Measurements from ENCODE around the gene GFAP. TPM values are rescaled to one million over a fixed set of nuclear protein-coding genes. Genes with fewer than 3 reads are reported as not detected.

GFAP gene
- polyA plus RNA-seq, 3 donors = 0.67 to 1.1 (median 0.89) TPM

DNA sequence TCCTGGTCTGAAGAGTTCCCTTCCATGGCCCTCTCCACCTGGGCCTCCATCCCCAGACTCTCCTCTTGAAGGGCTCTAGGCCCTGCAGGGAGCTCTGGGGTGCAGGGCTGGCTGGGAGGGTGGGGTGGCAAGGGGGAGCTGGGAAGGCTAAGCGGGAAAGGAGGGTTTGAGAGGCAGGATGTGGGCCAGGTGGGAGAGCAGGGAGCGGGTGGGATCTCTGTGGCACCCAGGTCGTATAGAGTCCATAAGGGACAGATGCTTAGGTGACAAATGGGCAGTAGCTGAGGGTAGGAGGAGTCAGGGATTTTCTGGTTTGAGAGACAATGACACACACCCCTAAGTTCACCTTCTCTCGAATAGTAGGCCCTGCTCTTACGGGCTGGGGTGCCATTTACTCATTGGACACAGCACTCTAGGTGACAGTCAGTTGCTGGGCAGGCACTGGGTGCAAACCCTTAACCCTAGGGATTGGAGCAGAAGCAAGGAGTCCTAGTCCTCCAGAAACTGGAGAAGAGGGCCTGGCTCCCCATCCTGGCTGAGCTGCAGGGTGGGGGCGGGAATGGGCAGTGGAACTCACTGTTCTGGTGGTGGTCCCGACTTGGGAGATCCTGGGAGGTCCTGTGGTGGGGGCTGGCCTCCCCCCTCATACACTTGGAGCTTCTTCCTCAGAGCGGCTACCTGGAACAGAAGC, 16.9 kb upstream of the GFAP start:
- no peak for DNase-seq (ENCODE audit: low read depth in 3 of 3, low spot score in 2 of 3)

GRCh38 chr17:44931376-44931775, 16.1 kb upstream of the GFAP start:
- no peak for DNase-seq (ENCODE audit: low read depth in 3 of 3, low spot score in 2 of 3)

GRCh38 chr17:44930667-44931066, 15.4 kb upstream of the GFAP start:
- DNase-seq (ENCODE audit: low read depth in 3 of 3, low spot score in 2 of 3) = no peak

GRCh38 chr17:44928950-44929720, 13.8 kb upstream of the GFAP start:
- no peak for DNase-seq (ENCODE audit: low read depth in 3 of 3, low spot score in 2 of 3)

DNA sequence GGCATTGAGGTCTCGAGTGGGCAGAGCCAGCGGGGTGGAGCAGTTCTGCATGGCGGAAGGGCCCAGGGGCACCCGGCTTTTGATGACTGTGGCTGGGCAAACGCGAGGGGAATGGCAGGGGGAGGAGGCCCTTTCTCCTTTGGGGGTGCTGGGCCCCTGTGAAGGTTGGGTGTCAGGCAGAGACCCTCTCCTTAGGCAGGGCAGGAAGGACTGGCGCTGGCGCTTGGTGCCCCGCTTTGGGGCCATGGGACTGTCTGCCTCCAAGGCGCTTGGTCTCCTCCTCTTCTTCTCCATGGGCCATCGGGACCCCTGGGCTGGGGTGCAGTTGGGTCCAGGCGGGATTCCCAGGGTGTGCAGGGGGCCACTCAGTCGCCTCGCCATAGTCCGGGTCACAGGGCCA, 12.8 kb upstream of the GFAP start:
- DNase-seq (ENCODE audit: low read depth in 3 of 3, low spot score in 2 of 3) = no peak

DNA sequence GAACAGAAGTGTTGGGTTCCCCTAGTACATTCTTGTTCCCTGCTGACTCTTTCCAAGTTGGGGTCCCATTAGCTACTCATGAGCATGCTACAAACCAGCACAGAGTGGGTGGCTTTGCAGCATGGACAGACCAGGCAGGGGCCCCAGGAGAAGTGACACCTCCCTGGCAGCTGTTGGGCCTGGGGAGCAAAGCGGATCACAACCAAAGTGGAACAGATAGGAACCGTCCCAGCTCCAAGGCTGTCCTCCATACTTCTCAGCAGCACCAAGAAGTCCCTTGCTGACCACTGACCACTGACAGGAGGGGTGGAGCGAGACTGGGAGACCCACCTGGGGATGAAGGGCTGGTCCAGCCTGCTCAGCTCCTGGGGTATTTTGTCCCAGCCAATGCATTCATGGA, 12.4 kb upstream of the GFAP start:
- no peak for DNase-seq (ENCODE audit: low read depth in 3 of 3, low spot score in 2 of 3)

DNA sequence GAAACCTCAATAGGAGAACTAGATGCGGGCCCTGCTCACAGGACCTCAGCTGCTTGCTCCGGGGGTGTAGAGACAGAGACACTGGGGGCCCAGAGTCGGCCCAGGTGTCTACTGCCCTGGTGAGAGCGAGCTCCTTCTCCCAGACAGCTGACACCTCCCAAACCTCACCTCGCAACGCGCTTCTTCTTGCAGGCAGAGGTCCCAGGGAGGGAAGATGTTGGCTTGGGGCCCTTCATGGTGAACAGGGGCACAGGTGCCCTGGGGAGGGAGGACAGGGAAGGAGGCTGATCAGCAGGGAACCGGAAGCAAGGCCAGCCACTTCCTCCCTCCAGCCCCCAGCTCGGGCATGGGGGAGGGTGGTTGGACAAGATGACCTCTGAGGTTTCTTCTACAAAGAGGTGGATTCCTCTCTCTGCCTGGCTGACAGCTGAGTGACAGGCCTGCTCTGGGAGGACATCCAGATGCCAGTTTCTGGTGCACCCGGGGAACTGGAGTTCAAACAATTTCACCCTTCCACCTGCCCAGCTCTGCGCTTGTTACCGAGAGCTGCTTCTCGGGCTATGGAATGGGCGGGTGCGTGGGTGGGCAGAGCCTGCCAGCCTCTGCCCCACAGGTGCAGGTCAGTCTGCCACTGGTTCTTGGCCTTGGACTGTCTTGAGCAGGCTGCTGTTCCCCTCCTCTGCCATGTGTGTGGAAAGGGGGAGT, 11.7 kb upstream of the GFAP start:
- no peak for DNase-seq (ENCODE audit: low read depth in 3 of 3, low spot score in 2 of 3)

- DNase-seq (ENCODE audit: low read depth in 3 of 3, low spot score in 2 of 3) = no peak
These were observed 10.7 kb upstream of the GFAP start for GRCh38 chr17:44925731-44926697.

GRCh38 chr17:44924107-44924544, 8.8 kb upstream of the GFAP start:
- no peak for DNase-seq (ENCODE audit: low read depth in 3 of 3, low spot score in 2 of 3)

GRCh38 chr17:44922746-44923470, 7.6 kb upstream of the GFAP start:
- DNase-seq (ENCODE audit: low read depth in 3 of 3, low spot score in 2 of 3) = no peak

GRCh38 chr17:44922136-44922535, 6.8 kb upstream of the GFAP start:
- no peak for DNase-seq (ENCODE audit: low read depth in 3 of 3, low spot score in 2 of 3)

- no peak for DNase-seq (ENCODE audit: low read depth in 3 of 3, low spot score in 2 of 3)
These were observed 6.0 kb upstream of the GFAP start for GRCh38 chr17:44921122-44921882.

DNA sequence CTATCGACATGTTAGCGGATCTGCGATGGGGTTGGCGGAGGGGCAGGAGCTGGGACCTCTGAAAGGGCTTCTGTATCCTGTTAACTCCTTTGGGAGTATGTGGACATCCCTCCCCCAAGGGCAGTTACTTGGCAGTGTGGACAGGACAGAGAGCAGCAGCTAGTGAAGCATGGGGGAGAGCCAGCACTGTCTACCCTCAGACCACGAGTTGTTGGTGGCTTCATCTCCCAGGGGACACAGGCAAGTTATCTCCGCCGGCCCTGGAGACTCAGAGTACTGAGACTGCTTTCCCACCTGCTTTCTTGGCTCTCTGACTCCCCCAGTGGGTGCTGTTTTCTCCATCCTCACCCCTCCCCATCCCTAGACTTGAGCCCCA, 5.3 kb upstream of the GFAP start:
- DNase-seq (ENCODE audit: low read depth in 3 of 3, low spot score in 2 of 3) = no peak

DNA sequence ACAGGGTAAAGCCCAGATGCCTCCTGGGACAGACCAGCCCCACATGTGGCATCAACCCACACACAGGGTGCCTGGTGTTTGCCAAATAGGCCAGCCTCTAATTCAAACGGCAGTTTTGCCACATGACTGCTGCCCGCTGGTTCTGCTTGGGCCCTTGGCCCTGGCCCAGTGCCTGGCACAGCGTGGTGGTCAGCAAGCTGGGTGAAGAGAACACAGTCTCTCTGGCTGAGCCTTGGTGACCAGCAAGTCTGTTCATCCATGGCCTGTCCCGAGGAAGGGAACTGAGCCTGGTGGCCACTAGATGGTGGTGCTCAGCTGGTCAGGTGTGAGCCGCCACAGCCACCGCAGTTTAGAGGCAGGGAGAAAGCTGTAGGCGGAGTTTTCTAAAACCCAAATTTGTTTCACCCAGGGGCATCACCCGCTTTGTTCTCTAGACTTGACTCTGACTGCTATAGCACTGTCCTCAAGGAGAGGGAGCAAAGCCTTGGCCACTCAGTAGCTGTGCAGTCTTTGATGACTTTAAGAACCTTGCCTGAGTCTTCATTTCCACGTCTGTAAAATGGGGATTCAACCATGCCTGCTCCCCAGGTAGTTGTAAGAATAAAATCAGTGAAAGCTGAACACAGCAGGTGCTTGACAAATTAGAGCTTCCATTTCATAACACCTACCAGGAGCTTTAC, 4.7 kb upstream of the GFAP start:
- peak; percentile 25 to 50 (median 29) for DNase-seq (ENCODE audit: low read depth in 3 of 3, low spot score in 2 of 3)

DNA sequence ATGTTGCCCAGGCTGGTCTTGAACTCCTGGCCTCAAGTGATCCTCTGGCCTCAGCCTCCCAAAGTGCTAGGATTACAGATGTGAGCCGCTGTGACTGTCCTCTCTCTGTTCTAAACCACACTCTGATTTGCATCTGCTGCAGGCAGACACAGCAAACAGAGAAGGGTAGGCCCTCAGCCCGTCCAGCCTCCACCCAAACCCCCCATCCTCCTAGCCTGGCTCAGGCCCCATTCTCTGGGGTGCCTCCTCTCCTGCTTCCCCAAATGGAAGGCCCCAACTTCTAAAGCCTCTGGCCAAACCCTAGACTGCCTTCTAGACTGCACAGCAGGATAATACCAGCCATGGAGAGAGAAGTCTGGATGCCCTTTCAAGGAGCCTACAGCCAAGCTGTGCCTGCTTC, 4.1 kb upstream of the GFAP start:
- DNase-seq (ENCODE audit: low read depth in 3 of 3, low spot score in 2 of 3) = no peak

DNA sequence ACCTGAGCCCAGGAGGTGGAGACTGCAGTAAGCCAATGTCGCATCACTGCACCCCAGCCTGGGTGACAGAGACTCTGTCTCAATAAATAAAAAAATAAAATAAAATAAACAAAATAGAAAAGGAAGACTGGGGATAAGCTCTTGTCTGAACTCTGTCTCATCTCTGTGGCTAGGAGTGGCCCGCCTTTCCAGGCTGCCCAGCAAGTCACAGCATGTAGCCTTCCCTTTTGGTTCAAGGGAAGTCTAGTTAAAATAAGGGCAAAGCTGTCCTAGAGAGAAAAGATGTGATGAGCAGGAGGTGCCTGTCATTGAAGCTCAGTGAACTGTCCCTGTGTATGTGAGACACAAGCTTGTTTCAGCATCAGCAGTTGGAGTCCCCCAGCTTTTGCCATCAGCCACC, 2.7 kb upstream of the GFAP start:
- no peak for DNase-seq (ENCODE audit: low read depth in 3 of 3, low spot score in 2 of 3)

- DNase-seq (ENCODE audit: low read depth in 3 of 3, low spot score in 2 of 3) = no peak
These were observed 2.2 kb upstream of the GFAP start for GRCh38 chr17:44917456-44917855.

DNA sequence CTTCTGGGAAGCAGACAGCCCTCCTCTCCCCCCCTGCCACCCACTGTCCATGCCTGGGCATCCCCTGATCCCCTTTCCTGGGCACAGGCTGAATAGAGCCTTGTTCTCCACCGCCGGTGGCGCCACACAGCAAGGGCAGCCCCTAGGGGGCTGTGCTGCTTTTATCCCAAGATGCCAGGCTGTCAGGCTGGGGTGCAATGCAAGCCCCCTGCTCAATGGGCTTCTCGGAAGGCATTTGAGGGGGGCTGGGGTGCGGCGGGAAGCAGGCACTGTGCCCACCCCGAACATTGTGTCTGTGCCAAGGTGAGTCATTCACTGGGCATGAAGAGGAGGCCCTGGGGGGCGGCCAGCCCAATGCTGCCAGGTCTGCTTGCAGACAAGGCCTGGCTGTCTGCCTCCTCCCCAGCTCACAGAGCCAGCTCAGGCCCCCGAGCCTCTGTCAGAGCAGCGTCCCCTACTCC, 1.5 kb upstream of the GFAP start:
- no peak for DNase-seq (ENCODE audit: low read depth in 3 of 3, low spot score in 2 of 3)

Measured in right renal cortex interstitium (tissue), 3 donors.